Liver (tissue), 9 donors: ENCODE results near the gene TPK1. TPM values are rescaled to one million over a fixed set of nuclear protein-coding genes. Genes with fewer than 3 reads are reported as not detected.

Experiments
- DNase-seq: peaks from one replicate; pipeline ENCODE4 v3.0.0-alpha.2; 2017; ENCODE audit warnings: low spot score
- H3K27ac ChIP-seq, 2 donors: one replicate each; pipeline ENCODE4 v1.7.0; 2013; ENCODE audit warnings: inconsistent platforms in 2 of 2, low read length in 2 of 2, control low read depth in 1 of 2, low read depth in 1 of 2, mild to moderate bottlenecking in 1 of 2
- H3K27me3 ChIP-seq, 4 donors: one replicate each; pipeline versions ENCODE4 v1.6.1 to v1.7.0; 2013; ENCODE audit warnings: low read length in 3 of 4, inconsistent platforms in 1 of 4, mild to moderate bottlenecking in 1 of 4, moderate library complexity in 1 of 4; ENCODE audit not compliant: control insufficient read depth in 4 of 4, insufficient read depth in 4 of 4
- H3K36me3 ChIP-seq, 4 donors: one replicate each; pipeline versions ENCODE4 v1.6.1 to v1.7.0; 2013; ENCODE audit warnings: low read length in 3 of 4, mild to moderate bottlenecking in 3 of 4, low read depth in 1 of 4, moderate library complexity in 1 of 4; ENCODE audit not compliant: control insufficient read depth in 4 of 4, insufficient read depth in 3 of 4
- H3K4me1 ChIP-seq, 4 donors: one replicate each; pipeline versions ENCODE4 v1.6.1 to v1.7.0; 2013; ENCODE audit warnings: low read length in 3 of 4, mild to moderate bottlenecking in 3 of 4, moderate library complexity in 1 of 4; ENCODE audit not compliant: control insufficient read depth in 4 of 4, insufficient read depth in 4 of 4
- H3K4me3 ChIP-seq, 3 donors: one replicate each; pipeline versions ENCODE4 v1.6.1 to v1.7.0; 2013; ENCODE audit warnings: low read length in 3 of 3, control low read depth in 1 of 3, low read depth in 1 of 3, mild to moderate bottlenecking in 1 of 3
- H3K9ac ChIP-seq, 2 donors: one replicate each; pipeline ENCODE4 v1.7.0; 2013; ENCODE audit warnings: low read length in 2 of 2, mild to moderate bottlenecking in 2 of 2, moderate library complexity in 2 of 2, control low read depth in 1 of 2, low read depth in 1 of 2
- H3K9me3 ChIP-seq, 4 donors: one replicate each; pipeline versions ENCODE4 v1.6.1 to v1.7.0; 2013; ENCODE audit warnings: low read length in 3 of 4; ENCODE audit not compliant: control insufficient read depth in 4 of 4
- CTCF ChIP-seq: fragments of 150-350 bp; IDR thresholded peaks from 2 replicates; pipeline ENCODE4 v1.5.1; 2017; ENCODE audit warnings: improper control_type of control experiment, low read depth, low read length; ENCODE audit not compliant: missing input control
- EGR1 ChIP-seq, 2 donors: IDR thresholded peaks; 2 replicates each; pipeline ENCODE4 v1.6.1; 2016 to 2018; ENCODE audit warnings: antibody characterized with exemption in 2 of 2, low read depth in 2 of 2
- FOXA1 ChIP-seq: IDR thresholded peaks from 2 replicates; pipeline ENCODE4 v1.6.1; 2016; ENCODE audit warnings: antibody characterized with exemption
- FOXA2 ChIP-seq: IDR thresholded peaks from 2 replicates; pipeline ENCODE4 v1.6.1; 2016; ENCODE audit warnings: antibody characterized with exemption
- GABPA ChIP-seq, 2 donors: IDR thresholded peaks in 1 of 2; conservative IDR thresholded peaks in 1 of 2; 2 replicates each; pipeline ENCODE4 v1.6.1; 2016; ENCODE audit warnings: antibody characterized with exemption in 2 of 2, mild to moderate bottlenecking in 1 of 2, moderate library complexity in 1 of 2
- HNF4A ChIP-seq, 2 donors: conservative IDR thresholded peaks; 2 replicates each; pipeline ENCODE4 v1.6.1; 2016; ENCODE audit warnings: antibody characterized with exemption in 2 of 2, mild to moderate bottlenecking in 2 of 2
- HNF4G ChIP-seq: IDR thresholded peaks from 2 replicates; pipeline ENCODE4 v1.6.1; 2016; ENCODE audit warnings: antibody characterized with exemption
- JUND ChIP-seq, 2 donors: IDR thresholded peaks; 2 replicates each; pipeline ENCODE4 v1.6.1; 2016; ENCODE audit warnings: antibody characterized with exemption in 2 of 2
- NR2F2 ChIP-seq: IDR thresholded peaks from 2 replicates; pipeline ENCODE4 v1.6.1; 2016; ENCODE audit warnings: antibody characterized with exemption
- RAD21 ChIP-seq, 2 donors: IDR thresholded peaks; 2 replicates each; pipeline ENCODE4 v1.6.1; 2016; ENCODE audit warnings: antibody characterized with exemption in 2 of 2, mild to moderate bottlenecking in 2 of 2
- REST ChIP-seq: IDR thresholded peaks from 2 replicates; pipeline ENCODE4 v1.6.1; 2016; ENCODE audit warnings: antibody characterized with exemption, mild to moderate bottlenecking
- RXRA ChIP-seq, 2 donors: IDR thresholded peaks; 2 replicates each; pipeline ENCODE4 v1.6.1; 2017 to 2018; ENCODE audit warnings: antibody characterized with exemption in 2 of 2, mild to moderate bottlenecking in 1 of 2
- SP1 ChIP-seq: IDR thresholded peaks from 2 replicates; pipeline ENCODE4 v1.6.1; 2018; ENCODE audit warnings: antibody characterized with exemption, mild to moderate bottlenecking
- TAF1 ChIP-seq: conservative IDR thresholded peaks from 2 replicates; pipeline ENCODE4 v1.6.1; 2016; ENCODE audit warnings: antibody characterized with exemption, mild to moderate bottlenecking
- YY1 ChIP-seq: IDR thresholded peaks from 2 replicates; pipeline ENCODE4 v1.6.1; 2016; ENCODE audit warnings: antibody characterized with exemption, mild to moderate bottlenecking
- ZBTB33 ChIP-seq: IDR thresholded peaks from 2 replicates; pipeline ENCODE4 v1.6.1; 2016; ENCODE audit warnings: antibody characterized with exemption
- WGBS: extraction: QIAGEN DNeasy Blood & Tissue Kit; methylation state at CpG from one replicate; pipeline ENCODE4 v1.1.7; 2013; 5-methylcytosine and 5-hydroxymethylcytosine counted together
- polyA plus RNA-seq, 2 donors: library from polyadenylated mRNA; stranded (reverse) in 1 of 2; unstranded in 1 of 2; fragments of 200-250 nt in 1 of 2; fragments of >200 nt in 1 of 2; fragmentation: Nextera tagmentation in 1 of 2; extraction: Ambion mirVana in 1 of 2; gene quantifications; one replicate each; pipeline versions ENCODE4 v1.2.1 to v1.2.3, GENCODE V29; 2013 to 2015
- total RNA-seq, 2 donors: library from RNA; depleted of rRNA; stranded (reverse); fragments of >200 nt; gene quantifications; one replicate each; pipeline ENCODE4 v1.2.3, GENCODE V29; 2014
- TF ChIP-seq, protein P1 (sequence below): IDR thresholded peaks from 2 replicates; pipeline ENCODE4 v1.6.1; 2016; ENCODE audit warnings: antibody characterized with exemption
- TF ChIP-seq, protein P2 (sequence below): IDR thresholded peaks from 2 replicates; pipeline ENCODE4 v1.6.1; 2016; ENCODE audit warnings: antibody characterized with exemption
- donor health status: healthy.
- donor health status: healthy.
- donor health status: healthy.
- donor health status: healthy.
- donor health status: healthy.

The TPK1 gene
- total and polyA plus RNA-seq, 4 donors = 2.2 to 7.5 (median 3.3) TPM

DNA sequence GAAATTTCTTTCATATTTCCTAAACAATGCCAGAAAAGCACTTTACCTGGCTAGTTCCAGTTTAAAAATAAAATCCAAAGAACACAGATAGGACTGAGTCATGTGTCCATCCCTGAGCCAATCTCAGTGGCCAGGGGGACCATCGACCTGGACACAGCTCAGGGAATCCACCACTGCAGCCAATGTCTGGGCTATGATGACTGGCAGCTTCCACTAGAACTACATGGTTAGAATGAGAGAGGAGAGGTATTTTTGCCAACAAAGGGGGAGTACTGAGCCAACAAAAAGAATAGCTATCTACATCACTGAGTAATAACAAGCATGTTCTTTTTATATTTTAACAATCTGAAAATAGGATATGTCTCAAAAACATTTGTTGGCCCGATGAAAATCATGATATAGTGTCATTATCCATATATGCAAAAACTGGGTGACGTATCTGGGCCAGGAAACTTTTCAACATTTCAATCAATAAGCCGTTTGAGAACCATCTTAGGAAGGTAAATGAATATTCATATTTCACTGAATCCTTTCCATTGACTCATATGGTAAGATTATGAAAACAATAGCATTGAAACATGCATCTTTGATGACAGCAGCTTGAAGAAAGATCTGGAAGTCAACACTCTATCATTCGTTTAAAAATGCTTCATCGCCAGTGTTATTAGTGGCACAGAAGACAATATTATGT is 104.0 kb downstream of the TPK1 start:
- Histone ChIP-seq H3K4me1 (no peaks in the 10 kb centered on the region), H3K9me3 (peaks cover 0 to 1% (median 0%) of the 10 kb centered on the region in 4 donors), H3K36me3 (no peaks in the 10 kb centered on the region), H3K27ac (no peak overlapping the region), H3K27me3 (no peaks in the 10 kb centered on the region), H3K4me3 (no peak overlapping the region), H3K9ac (no peak overlapping the region)
- TF ChIP-seq HNF4G (no peak), HNF4A (conservative IDR thresholded peaks at IDR 0.05) (no peak), REST (no peak), FOXA1 (no peak), ZBTB33 (no peak), NR2F2 (no peak), EGR1 (IDR thresholded peaks at IDR 0.05; ENCODE audit: low read depth in 2 of 2) (no peak), YY1 (no peak), JUND (IDR thresholded peaks at IDR 0.05) (no peak), TAF1 (no peak), FOXA2 (no peak), RAD21 (IDR thresholded peaks at IDR 0.05) (no peak), GABPA (IDR thresholded peaks at IDR 0.05 in 1 of 2, conservative IDR thresholded peaks at IDR 0.05 in 1 of 2) (no peak), CTCF (no peak), SP1 (no peak), RXRA (IDR thresholded peaks at IDR 0.05) (no peak)
- TF ChIP-seq, protein P1, sequence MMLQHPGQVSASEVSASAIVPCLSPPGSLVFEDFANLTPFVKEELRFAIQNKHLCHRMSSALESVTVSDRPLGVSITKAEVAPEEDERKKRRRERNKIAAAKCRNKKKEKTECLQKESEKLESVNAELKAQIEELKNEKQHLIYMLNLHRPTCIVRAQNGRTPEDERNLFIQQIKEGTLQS = no peak
- TF ChIP-seq, protein P2, sequence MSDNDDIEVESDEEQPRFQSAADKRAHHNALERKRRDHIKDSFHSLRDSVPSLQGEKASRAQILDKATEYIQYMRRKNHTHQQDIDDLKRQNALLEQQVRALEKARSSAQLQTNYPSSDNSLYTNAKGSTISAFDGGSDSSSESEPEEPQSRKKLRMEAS = no peak
- DNase-seq = no peak
- WGBS = 88% methylated on average over 6 of the region's 6 CpGs
